OCI-LY1 (cell line): ENCODE measurements around the gene LTA.

ENCODE experiments used
- CTCF ChIP-seq: fragments of 200-600 bp; sonication (generic), shearing (Covaris generic); IDR thresholded peaks from 2 replicates; pipeline ENCODE4 v1.5.1; 2017; ENCODE audit warnings: mild to moderate bottlenecking, antibody characterized with exemption, low read length, moderate library complexity, mixed read lengths
- EZH2 ChIP-seq: fragments of 200-600 bp; sonication (generic), shearing (Covaris generic); IDR thresholded peaks from 2 replicates; pipeline ENCODE4 v1.8.0; 2017; ENCODE audit warnings: borderline replicate concordance, mixed run types, mild to moderate bottlenecking, antibody characterized with exemption, low read length, moderate library complexity, mixed read lengths

- TF ChIP-seq CTCF (no peak), EZH2 (no peak)
These were observed 42.8 kb downstream of the LTA start, which contains the start of gene AIF1 for GRCh38 chr6:31614684-31615578.
